SK-N-SH treated with all-trans-retinoic acid at 6 μM for 48 hours (cell line): ENCODE results near the gene CPAMD8.

ENCODE experiments used
- CSDC2 ChIP-seq: fragments of 250-450 bp; sonication (Bioruptor Pico); IDR thresholded peaks from 2 replicates; pipeline ENCODE4 v1.5.0; 2020; ENCODE audit warnings: mild to moderate bottlenecking, moderate library complexity
- GLIS3 ChIP-seq: fragments of 250-450 bp; sonication (Bioruptor Pico); IDR thresholded peaks from 2 replicates; pipeline ENCODE4 v1.5.0; 2020; ENCODE audit warnings: mild to moderate bottlenecking, moderate library complexity
- ISL1 ChIP-seq: fragments of 250-450 bp; sonication (Bioruptor Pico); IDR thresholded peaks from 2 replicates; pipeline ENCODE4 v2.1.2; 2022; ENCODE audit warnings: mild to moderate bottlenecking, moderate library complexity
- RARB ChIP-seq: fragments of 250-450 bp; sonication (Bioruptor Pico); IDR thresholded peaks from 2 replicates; pipeline ENCODE4 v1.8.0; 2021; ENCODE audit warnings: mild to moderate bottlenecking, moderate library complexity
- SNAI2 ChIP-seq: fragments of 250-450 bp; sonication (Bioruptor Pico); IDR thresholded peaks from 2 replicates; pipeline ENCODE4 v1.5.0; 2020; ENCODE audit warnings: mild to moderate bottlenecking, moderate library complexity
- TOX ChIP-seq: fragments of 250-450 bp; sonication (Bioruptor Pico); IDR thresholded peaks from 2 replicates; pipeline ENCODE4 v1.8.0; 2021; ENCODE audit warnings: mild to moderate bottlenecking, moderate library complexity, borderline replicate concordance
- ZC3H10 ChIP-seq: fragments of 250-450 bp; sonication (Bioruptor Pico); IDR thresholded peaks from 2 replicates; pipeline ENCODE4 v1.5.1; 2021; ENCODE audit warnings: mild to moderate bottlenecking, moderate library complexity
- ZFP3 ChIP-seq: fragments of 250-450 bp; sonication (Bioruptor Pico); IDR thresholded peaks from 2 replicates; pipeline ENCODE4 v1.5.0; 2020; ENCODE audit warnings: mild to moderate bottlenecking, moderate library complexity
- ZFP30 ChIP-seq: fragments of 450-650 bp; formaldehyde crosslinking; IDR thresholded peaks from 2 replicates; pipeline ENCODE4 v1.5.0; 2022; ENCODE audit warnings: mild to moderate bottlenecking, moderate library complexity
- ZNF565 ChIP-seq: fragments of 450-650 bp; formaldehyde crosslinking; conservative IDR thresholded peaks from 2 replicates; pipeline ENCODE4 v1.5.0; 2020; ENCODE audit warnings: low read depth, mild to moderate bottlenecking, moderate library complexity
- ZNF8 ChIP-seq: fragments of 450-650 bp; formaldehyde crosslinking; IDR thresholded peaks from 2 replicates; pipeline ENCODE4 v1.5.0; 2020; ENCODE audit warnings: mild to moderate bottlenecking, moderate library complexity
- TF ChIP-seq, protein P1 (sequence below): fragments of 250-450 bp; sonication (Bioruptor Pico); IDR thresholded peaks from 2 replicates; pipeline ENCODE4 v1.8.0; 2020; ENCODE audit warnings: mild to moderate bottlenecking, moderate library complexity, borderline replicate concordance
- TF ChIP-seq, protein P2 (sequence below): fragments of 250-450 bp; sonication (Bioruptor Pico); IDR thresholded peaks from 2 replicates; pipeline ENCODE4 v1.5.1; 2020; ENCODE audit warnings: low read depth, mild to moderate bottlenecking, moderate library complexity

GRCh38 chr19:16957151-16957701 lies 69.4 kb downstream of the CPAMD8 start:
- TF ChIP-seq, protein P1, sequence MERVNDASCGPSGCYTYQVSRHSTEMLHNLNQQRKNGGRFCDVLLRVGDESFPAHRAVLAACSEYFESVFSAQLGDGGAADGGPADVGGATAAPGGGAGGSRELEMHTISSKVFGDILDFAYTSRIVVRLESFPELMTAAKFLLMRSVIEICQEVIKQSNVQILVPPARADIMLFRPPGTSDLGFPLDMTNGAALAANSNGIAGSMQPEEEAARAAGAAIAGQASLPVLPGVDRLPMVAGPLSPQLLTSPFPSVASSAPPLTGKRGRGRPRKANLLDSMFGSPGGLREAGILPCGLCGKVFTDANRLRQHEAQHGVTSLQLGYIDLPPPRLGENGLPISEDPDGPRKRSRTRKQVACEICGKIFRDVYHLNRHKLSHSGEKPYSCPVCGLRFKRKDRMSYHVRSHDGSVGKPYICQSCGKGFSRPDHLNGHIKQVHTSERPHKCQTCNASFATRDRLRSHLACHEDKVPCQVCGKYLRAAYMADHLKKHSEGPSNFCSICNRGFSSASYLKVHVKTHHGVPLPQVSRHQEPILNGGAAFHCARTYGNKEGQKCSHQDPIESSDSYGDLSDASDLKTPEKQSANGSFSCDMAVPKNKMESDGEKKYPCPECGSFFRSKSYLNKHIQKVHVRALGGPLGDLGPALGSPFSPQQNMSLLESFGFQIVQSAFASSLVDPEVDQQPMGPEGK (CRISPR knock-in tag) = no peak
- TF ChIP-seq CSDC2 (no peak), GLIS3 (CRISPR knock-in tag) (no peak), ZFP3 (CRISPR knock-in tag) (no peak), ISL1 (no peak), TOX (no peak), ZNF8 (CRISPR knock-in tag) (no peak), ZC3H10 (CRISPR knock-in tag) (no peak), SNAI2 (CRISPR knock-in tag) (no peak), RARB (no peak), ZFP30 (CRISPR knock-in tag) (no peak), ZNF565 (CRISPR knock-in tag) (no peak)
- TF ChIP-seq, protein P2, sequence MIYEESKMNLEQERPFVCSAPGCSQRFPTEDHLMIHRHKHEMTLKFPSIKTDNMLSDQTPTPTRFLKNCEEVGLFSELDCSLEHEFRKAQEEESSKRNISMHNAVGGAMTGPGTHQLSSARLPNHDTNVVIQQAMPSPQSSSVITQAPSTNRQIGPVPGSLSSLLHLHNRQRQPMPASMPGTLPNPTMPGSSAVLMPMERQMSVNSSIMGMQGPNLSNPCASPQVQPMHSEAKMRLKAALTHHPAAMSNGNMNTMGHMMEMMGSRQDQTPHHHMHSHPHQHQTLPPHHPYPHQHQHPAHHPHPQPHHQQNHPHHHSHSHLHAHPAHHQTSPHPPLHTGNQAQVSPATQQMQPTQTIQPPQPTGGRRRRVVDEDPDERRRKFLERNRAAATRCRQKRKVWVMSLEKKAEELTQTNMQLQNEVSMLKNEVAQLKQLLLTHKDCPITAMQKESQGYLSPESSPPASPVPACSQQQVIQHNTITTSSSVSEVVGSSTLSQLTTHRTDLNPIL (CRISPR knock-in tag) = no peak
